ENCODE measurements around the gene SPATA17. TPM values are rescaled to one million over a fixed set of nuclear protein-coding genes. Genes with fewer than 3 reads are reported as not detected.

SPATA17 gene
- polyA plus RNA-seq, 4 donors: 0.10 to 2.2 TPM; not detected in 2

GRCh38 chr1:217919683-217920388 lies 288.7 kb downstream of the SPATA17 start:
- Histone ChIP-seq H3K4me3 (ENCODE audit: low read depth in 1 of 3, low read length in 3 of 3) (no peak overlapping the region), H3K9me3 (ENCODE audit: control insufficient read depth in 2 of 2, insufficient read depth in 1 of 2, low read depth in 1 of 2, low read length in 1 of 2) (no peaks in the 10 kb centered on the region), H3K36me3 (ENCODE audit: control insufficient read depth in 3 of 3, insufficient read depth in 2 of 3, low read depth in 1 of 3, low read length in 3 of 3) (no peaks in the 10 kb centered on the region), H3K27me3 (ENCODE audit: control insufficient read depth in 3 of 3, insufficient read depth in 3 of 3, low read length in 3 of 3) (peaks cover 0 to 20% (median 0%) of the 10 kb centered on the region in 3 donors), H3K27ac (ENCODE audit: low read depth in 1 of 3, low read length in 2 of 3) (no peak overlapping the region), H3K4me1 (ENCODE audit: control insufficient read depth in 3 of 3, insufficient read depth in 2 of 3, low read depth in 1 of 3, low read length in 2 of 3) (no peaks in the 10 kb centered on the region)
- DNase-seq (no peak), FAIRE-seq (no peak)
- WGBS, 3 donors: 64 to 82% (median 73%) methylated on average over 18 of the region's 18 CpGs

Other genes with a start within 250 kb of the SPATA17 start
- 10 to 100 TPM in 1 of 4 donors, 1 to 10 TPM in 3; 2.7 to 21.9 (median 5.6) TPM for gene GPATCH2, start 254 bp upstream of the SPATA17 start, polyA plus RNA-seq

All from small intestine (tissue), 7 donors.